Stimulated activated CD8-positive, alpha-beta memory T cell treated with anti-CD3 and anti-CD28 coated beads, Interleukin-12 subunit alpha, Interleukin-12 subunit beta, amount 100 ng/mL, for 4 hours (primary cell): ENCODE data around the gene INPP5E.

Experiments used
- DNase-seq: peaks from one replicate; pipeline ENCODE4 v3.0.0-alpha.2; 2020; ENCODE audit warnings: low read depth

Gene INPP5E

GRCh38 chr9:136447173-136447778, 7.6 kb upstream of the INPP5E start:
- no peak for DNase-seq

GRCh38 chr9:136445799-136446198, 6.2 kb upstream of the INPP5E start:
- DNase-seq = no peak

- no peak for DNase-seq
Observed at GRCh38 chr9:136444102-136444501, 4.5 kb upstream of the INPP5E start.

GRCh38 chr9:136443687-136444086, 4.0 kb upstream of the INPP5E start:
- no peak for DNase-seq

GRCh38 chr9:136443087-136443486, 3.4 kb upstream of the INPP5E start:
- no peak for DNase-seq

GRCh38 chr9:136442265-136442664, 2.6 kb upstream of the INPP5E start:
- DNase-seq = no peak

GRCh38 chr9:136441681-136442245, 2.1 kb upstream of the INPP5E start:
- no peak for DNase-seq

GRCh38 chr9:136441191-136441680, 1.6 kb upstream of the INPP5E start:
- no peak for DNase-seq

- DNase-seq = peak; percentile 39
Observed at GRCh38 chr9:136438548-136439480, 831 bp downstream of the INPP5E start.

GRCh38 chr9:136437839-136438547, 1.7 kb downstream of the INPP5E start:
- no peak for DNase-seq

GRCh38 chr9:136437430-136437829, 2.2 kb downstream of the INPP5E start:
- DNase-seq = no peak

- no peak for DNase-seq
Observed at GRCh38 chr9:136436055-136436634, 3.5 kb downstream of the INPP5E start.

GRCh38 chr9:136434580-136435169, 5.0 kb downstream of the INPP5E start:
- no peak for DNase-seq

GRCh38 chr9:136433849-136434579, 5.6 kb downstream of the INPP5E start:
- no peak for DNase-seq

- no peak for DNase-seq
Observed at GRCh38 chr9:136433043-136433715, 6.5 kb downstream of the INPP5E start.

GRCh38 chr9:136432591-136432990, 7.1 kb downstream of the INPP5E start:
- no peak for DNase-seq

GRCh38 chr9:136431782-136432350, 7.8 kb downstream of the INPP5E start:
- no peak for DNase-seq

GRCh38 chr9:136430588-136431234, 8.9 kb downstream of the INPP5E start:
- no peak for DNase-seq
